GM10847 (cell line): Measurements from ENCODE around the gene NAA15.

Source experiments
- POLR2A ChIP-seq: IDR thresholded peaks from 2 replicates; pipeline ENCODE4 v1.6.1; 2011; ENCODE audit not compliant: insufficient read length; ENCODE audit errors: extremely low read depth

The NAA15 gene

DNA sequence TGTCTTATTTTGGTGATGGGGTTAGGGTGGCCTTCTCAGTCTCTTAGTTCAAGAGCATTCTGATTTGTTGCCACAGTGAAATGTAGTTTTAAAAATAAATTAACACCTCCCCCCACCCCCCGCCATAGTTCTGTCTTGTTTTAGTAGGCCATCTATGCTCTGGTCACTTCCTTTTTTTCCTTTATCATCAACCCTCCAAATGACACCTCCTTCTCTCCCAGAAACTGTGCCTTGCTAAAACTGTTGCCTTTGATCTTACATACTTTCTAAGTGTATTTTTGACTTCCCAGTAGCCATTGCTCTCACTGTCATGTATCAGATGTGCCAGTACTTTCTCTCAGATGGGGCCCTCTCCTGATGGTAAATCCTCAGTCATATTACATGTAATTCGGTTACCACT, 15.4 kb downstream of the NAA15 start:
- TF ChIP-seq POLR2A: no peak

DNA sequence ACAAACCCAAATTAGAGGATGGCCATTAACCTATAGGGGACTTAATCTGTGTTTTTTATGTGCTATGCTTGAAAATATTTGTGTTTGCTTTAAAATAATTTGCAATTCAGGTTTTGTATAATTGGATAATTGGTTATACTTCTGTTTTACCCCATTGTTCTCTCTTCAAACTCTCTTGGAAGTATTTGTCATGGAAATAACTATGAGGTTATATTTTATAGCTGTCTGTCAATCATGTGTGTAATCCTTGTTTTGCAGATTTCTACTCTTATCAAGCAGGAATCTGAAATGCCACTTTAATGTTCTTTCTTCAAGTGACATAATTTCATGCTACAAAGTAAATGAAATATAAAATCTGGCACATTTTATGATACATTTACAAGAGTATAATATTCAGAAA, 16.3 kb downstream of the NAA15 start:
- TF ChIP-seq POLR2A: no peak

DNA sequence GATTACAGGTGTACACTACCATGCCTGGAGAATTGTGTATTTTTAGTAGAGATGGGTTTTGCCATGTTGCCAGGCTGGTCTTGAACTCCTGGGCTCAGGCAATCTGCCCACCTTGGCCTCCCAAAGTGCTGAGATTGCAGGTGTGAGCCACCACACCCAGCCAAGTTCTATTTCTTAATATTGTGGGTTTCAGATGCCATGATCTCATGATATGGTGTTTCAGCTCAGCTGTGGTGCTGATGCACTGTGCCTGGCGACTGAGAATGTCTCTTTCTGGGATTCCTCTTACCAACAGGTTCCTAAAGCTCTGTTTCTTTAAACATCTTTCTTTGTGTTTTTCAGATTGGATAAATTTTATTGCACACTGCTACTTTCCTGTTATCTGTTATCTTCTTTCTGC, 18.3 kb downstream of the NAA15 start:
- no peak for TF ChIP-seq POLR2A

DNA sequence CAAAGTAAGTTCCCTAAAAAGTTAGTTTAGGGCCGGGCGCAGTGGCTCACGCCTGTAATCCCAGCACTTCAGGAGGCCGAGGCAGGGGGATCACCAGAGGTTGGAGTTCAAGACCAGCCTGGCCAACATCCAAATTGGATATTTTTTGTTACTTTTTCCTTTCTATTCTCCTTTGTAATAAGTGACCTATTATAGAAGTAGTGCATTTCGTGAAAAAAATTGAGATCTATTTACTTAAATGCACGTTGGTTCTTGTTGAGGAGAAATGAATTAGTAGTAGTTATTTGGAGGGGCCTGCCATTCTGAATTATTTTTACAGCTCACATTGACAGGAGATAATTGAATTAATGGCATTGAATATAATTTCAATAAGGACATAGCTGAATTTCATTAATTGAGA, 23.3 kb downstream of the NAA15 start:
- no peak for TF ChIP-seq POLR2A

DNA sequence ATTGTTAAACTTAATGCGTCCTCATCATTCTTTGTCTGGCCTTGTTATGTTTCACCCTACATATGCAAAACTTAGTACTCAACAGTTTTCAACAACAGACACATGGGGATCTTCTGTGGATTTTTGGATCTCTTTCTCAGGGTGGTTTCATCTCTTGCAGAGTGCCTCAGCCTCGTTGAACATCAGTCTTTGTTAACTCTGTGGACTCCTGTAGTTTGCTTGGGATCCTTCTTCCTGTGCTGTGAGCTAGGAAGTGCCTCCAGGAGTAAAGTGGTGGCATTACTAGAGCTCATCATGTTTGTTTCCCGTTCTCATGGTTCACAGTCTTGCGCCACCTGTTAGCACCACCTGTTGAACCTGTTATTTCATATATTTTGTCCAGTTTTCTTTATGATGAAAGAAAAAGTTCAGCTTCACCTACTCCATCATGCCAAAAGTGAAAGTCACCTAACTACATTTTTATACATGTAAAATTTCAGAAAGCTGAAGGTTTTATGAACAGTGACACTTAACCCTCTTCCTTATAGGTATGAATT, 28.4 kb downstream of the NAA15 start:
- no peak for TF ChIP-seq POLR2A

DNA sequence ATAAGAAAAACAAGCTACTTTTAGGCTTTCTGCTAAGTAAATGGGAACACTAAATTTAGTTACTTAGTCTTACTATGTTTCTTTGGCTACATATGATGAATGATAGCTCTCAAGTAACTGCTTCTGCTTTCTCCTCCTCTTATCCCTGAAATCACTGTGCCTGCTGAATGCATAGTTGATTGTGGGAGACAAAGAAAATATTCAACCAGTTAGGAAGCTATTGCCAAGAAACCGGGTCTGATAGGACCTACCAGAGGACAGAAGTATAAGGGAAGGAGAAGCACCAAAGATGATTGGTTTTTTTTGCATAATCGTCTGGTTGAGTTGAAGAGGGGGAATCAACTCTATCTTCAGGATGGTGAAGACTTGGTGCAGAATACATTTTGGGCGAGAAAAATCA, 29.0 kb downstream of the NAA15 start:
- no peak for TF ChIP-seq POLR2A

DNA sequence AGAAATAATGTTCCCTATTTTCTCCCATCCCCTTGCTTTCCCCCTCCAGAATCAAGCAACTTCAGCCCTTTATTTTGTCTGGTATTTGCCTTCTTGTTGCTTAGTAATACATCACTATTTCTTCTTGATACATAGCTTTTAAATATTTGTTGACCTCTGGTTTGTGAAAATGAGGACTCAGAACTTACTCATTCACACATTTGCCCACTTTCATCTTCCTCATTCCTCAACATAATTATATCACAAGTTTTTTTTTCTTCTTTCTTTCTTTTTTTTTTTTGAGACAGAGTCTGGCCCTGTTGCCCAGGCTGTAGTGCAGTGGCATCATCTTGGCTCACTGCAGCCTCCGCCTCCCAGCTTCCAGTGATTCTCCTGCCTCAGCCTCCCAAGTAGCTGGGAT, 29.9 kb downstream of the NAA15 start:
- TF ChIP-seq POLR2A: no peak

DNA sequence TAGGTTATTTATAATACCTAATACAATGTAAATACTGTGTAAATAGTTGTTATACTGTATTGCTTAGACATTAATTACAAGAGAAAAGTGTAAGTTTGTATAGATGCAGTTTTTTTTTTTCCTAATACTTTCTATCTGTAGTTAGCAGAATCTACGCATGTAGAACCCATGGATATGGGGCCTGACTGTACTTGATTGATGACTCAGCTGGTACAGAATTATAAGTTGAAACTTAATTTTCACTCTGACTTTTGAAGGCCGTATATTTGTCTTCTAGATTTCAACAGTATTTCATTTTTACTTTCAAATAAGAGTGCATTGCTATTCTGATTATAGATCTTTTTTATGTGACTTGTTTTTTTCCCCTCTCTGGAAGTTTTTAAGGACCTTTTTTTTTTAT, 31.7 kb downstream of the NAA15 start:
- TF ChIP-seq POLR2A: no peak

DNA sequence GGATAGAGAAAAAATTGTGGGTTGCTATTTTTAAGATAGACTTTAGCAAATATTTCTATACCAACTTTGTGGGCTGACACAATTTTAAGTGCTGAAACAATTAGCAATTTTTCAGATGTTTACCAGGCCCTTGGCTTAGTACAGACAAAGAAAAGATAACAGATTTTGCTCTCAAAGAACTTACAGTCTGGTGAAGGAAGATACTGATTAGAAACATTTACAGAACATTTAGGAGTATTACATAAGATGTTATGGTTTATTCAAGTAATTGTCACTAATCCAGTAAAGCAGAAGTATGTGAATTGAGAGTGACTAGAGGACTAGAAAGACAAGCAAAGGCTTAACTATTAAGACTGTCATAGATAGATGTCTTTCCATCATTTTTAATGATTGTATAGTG, 36.3 kb downstream of the NAA15 start:
- no peak for TF ChIP-seq POLR2A

DNA sequence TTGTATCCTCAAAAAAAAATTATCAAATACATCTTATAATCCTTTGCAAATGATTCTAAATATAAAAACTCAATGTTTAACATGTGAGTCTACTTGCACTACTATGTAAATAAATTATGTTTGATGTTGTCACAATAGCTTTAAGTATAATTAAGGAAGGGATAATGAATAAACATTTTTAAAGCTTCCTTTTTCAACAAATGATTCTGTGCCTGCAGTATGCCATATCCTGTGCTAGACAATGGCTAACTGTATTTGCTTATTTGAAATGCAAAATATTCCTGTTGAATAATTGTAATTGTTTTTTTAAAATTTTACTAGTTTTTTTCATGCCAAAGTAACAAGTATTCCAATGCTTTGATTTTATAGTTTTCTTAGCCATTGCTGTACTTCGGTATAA, 60.0 kb downstream of the NAA15 start:
- TF ChIP-seq POLR2A: no peak

DNA sequence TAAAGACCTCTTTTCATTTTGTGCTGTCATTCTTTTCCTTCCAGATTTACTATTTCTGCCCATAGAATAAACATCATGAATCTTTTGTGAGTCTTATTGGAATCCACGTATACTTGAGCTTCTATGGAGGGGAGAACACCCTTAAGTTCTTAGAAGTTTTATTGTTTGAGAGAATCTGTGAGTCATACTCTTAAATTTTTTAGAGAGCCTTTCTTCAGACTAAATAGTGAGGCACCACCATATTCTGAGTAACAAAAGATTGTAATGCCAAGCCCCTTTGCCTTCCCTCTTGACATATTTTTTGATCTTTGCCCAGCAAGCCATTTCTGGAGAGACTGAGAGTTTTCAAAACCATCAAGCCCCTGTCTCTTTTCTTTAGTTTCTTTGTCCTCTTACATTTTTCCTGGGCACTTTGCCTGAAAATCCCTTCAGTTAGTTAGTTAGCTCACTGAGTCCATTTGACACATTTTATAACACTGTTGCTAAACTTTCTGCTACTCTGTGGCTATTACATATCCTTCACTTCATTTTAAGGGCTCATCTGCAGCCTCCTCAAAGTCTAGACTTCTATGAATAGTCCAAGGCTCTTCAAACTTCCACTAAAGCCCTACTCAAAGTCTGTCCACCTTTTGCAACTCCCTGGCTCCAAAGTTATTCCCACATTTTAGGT, 66.3 kb downstream of the NAA15 start:
- TF ChIP-seq POLR2A: no peak

DNA sequence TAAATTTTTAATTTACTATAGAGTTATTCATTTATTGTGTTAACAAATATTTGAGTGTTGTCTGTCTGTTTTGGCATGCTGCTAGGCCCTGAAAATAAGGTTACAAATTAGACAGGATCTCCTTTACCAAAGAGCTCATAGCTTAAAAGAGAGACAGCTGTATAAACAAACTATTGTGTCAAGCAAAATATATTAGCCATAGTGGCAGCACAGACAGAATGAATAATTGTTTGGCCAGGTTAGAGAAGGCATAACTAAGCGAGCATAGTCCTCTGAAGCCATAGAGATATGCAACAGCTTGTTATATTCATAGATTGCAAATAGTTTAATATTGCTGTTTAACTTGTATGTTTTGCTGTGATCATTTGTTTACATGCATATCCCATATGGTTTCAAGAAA, 67.7 kb downstream of the NAA15 start:
- no peak for TF ChIP-seq POLR2A

DNA sequence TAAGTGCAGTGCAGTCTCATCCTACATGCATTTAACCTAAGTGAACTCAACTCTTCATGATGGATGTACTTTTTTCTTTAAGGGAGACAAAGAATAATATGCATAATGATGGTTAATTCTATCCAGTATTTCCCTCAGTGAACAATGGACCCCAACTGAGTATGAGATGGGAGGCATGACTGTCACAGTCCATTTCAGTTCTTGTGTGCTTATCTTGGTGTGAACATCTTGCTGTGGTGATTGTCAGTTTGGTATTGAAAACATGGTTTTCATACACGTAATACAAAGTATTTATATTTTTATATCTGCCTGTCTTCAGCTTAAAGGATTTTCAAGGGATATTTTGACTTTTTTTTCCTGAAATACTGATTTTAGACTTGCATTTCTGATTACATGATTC, 72.9 kb downstream of the NAA15 start:
- TF ChIP-seq POLR2A: no peak

DNA sequence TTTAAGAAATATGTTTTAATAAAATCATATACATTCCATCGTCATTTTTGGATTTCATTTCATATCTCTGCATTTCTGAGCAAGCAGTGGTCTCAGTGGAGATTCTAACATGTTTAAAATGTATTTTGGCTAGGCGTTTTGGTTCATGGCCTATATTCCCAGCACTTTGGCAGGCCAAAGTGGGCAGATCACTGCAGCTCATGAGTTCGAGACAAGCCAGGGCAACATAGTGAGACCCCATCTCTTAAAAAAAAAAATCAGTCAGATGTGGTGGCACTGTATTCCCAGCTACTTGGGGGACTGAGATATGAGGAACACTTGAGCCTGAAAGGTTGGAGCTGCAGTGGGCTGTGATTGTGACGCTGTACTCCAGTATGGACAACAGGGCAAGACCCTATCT, 85.1 kb downstream of the NAA15 start:
- no peak for TF ChIP-seq POLR2A

DNA sequence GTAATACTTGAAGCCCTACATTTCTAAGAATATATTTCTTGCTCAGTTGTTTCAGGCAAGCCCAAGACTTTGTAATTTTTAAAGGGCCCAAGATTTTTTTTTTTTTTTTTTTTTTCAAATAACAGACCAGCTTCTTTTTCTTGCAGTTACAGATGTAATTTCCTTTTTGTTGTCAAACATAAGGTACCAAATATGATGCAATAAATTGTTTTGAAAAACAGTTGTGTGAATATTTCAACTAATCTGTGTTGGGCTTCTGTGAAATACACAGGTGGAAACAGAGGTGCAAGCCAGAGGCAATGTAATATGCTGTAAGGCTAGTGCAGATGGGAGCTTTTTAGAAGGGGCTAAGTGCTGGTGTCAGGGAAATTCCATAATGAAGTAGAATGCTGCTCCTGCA, 87.8 kb downstream of the NAA15 start:
- TF ChIP-seq POLR2A: no peak

DNA sequence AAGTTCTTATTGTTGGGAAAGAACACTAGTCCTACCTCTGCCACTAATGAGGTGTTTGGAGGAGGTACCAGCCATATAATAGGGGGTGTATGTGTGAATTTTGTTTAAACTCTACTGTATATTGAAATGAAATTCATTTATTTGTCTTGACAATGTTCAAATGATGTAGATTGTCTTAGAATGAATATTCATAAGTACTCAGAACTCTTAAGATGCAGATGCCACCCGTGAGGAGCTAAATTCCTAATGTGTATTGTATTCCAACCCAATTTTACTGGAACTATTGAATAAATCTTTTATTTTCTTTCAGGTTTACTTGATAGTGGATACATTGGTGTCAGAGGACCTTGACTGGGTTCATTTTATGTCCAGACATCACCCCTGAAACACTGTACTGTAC, 88.7 kb downstream of the NAA15 start:
- no peak for TF ChIP-seq POLR2A

DNA sequence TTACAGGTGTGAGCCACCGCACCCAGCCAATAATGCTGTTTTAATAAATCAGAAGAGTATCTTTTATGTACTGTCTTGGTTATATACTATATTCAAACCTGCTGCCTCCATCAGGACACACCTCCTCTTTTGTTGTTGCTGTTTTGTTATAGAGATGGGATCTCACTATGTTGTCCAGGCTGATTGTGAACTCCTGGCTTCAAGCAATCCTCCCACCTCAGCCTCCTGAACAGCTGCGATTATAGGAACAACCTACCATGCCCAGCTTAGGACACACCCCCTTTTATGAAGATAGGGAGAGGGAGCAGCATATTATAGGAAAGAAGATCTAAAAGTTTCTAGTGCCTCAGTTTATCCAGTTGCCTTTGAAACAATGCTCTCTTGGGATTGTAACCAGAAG, 90.4 kb downstream of the NAA15 start:
- TF ChIP-seq POLR2A: no peak
